Epithelial cell of proximal tubule (primary cell): ENCODE data around the gene SYPL1. TPM values are rescaled to one million over a fixed set of nuclear protein-coding genes. Genes with fewer than 3 reads are reported as not detected.
"Not testable (repeated sequence)": the region's sequence is repeated elsewhere in the genome, so short reads cannot be mapped to it uniquely, and the experiment has no call there.

Experiments
- DNase-seq: peaks from one replicate; pipeline ENCODE4 v3.0.0-alpha.2; 2011; ENCODE audit warnings: low read depth
- H3K4me3 ChIP-seq: 2 replicates; pipeline ENCODE4 v1.5.1; 2011; ENCODE audit warnings: low read depth, mild to moderate bottlenecking, low read length
- CTCF ChIP-seq: conservative IDR thresholded peaks from 2 replicates; pipeline ENCODE4 v1.5.1; 2012; ENCODE audit warnings: low read depth, mild to moderate bottlenecking, low read length
- total RNA-seq: library from RNA; depleted of rRNA; stranded (reverse); fragments of >200 nt; gene quantifications from 2 replicates; pipeline ENCODE4 v1.2.3, GENCODE V29; 2015

SYPL1 gene
- total RNA-seq, 1 donor from 2014 or later: 62.2 TPM

- DNase-seq: no peak
- TF ChIP-seq CTCF: no peak
- no peak overlapping the region for H3K4me3 ChIP-seq
Observed at GRCh38 chr7:106142136-106142535, 30.0 kb upstream of the SYPL1 start.

GRCh38 chr7:106140406-106141173, 28.5 kb upstream of the SYPL1 start:
- TF ChIP-seq CTCF: no peak
- no peak overlapping the region for H3K4me3 ChIP-seq
- no peak for DNase-seq

GRCh38 chr7:106139265-106140251, 27.4 kb upstream of the SYPL1 start:
- no peak for DNase-seq
- no peak for TF ChIP-seq CTCF
- H3K4me3 ChIP-seq: no peak overlapping the region

- no peak for TF ChIP-seq CTCF
- DNase-seq: no peak
- no peak overlapping the region for H3K4me3 ChIP-seq
Observed at GRCh38 chr7:106138776-106139175, 26.7 kb upstream of the SYPL1 start.

DNA sequence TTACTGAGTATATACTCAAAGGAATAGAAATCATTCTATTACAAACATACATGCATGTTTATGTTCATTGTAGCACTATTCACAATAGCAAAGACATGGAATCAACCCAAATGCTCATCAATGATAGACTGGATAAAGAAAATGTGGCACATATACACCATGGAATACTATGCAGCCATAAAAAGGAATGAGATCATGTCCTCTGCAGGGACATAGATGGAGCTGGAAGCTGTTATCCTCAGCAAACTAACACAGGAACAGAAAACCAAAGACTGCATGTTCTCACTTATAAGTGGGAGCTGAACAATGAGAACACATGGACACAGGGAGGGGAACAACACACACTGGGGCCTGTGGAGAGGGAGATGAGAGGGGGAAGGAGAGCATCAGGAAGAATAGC, 26.1 kb upstream of the SYPL1 start:
- H3K4me3 ChIP-seq, DNase-seq: not testable (repeated sequence)

DNA sequence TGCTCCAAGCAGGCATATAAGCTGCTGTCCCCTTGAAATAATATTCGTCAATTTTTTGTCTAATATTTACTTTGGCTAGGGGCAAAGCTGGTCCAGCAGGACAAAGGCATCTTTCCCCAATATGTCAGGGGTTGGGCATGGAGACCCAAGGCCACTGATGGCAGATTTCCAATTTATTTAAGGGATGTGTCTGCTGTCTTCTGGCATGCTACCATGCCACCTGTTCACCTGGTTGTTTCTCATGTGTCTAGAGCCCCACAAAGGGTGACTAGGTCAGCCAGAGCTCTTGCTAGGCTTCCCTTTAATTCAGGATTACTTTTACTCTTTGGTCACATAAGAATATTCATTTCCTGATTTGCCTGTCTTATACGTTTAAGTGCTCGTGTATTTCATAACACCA, 22.1 kb upstream of the SYPL1 start:
- no peak for TF ChIP-seq CTCF
- DNase-seq: no peak
- no peak overlapping the region for H3K4me3 ChIP-seq

DNA sequence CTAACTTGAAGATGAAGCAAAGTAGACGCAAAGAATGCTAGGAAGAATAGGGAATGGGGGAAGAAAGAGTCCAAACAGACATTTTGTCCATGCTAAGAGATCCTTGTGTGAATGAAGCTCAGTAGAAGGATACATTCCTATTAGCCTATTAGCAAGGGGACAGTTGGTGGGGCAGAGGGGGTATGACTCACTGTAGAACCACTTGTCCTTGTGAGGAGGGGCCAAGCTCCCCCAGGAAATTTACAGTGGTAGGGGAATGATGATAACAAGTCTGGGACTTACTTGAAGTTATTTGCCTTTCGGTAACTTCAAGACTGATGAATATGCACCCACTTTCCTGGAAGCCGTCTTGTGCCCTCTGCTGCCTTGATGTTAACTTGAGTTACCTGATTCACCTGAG, 17.2 kb upstream of the SYPL1 start:
- no peak for DNase-seq
- H3K4me3 ChIP-seq: no peak overlapping the region
- no peak for TF ChIP-seq CTCF
